Gastroesophageal sphincter (tissue), 4 donors: ENCODE data around the gene NBDY. TPM values are rescaled to one million over a fixed set of nuclear protein-coding genes. Genes with fewer than 3 reads are reported as not detected.

Source experiments
- ATAC-seq: fragments of 150-250 bp; one replicate; pipeline ENCODE4 v1.9.1; 2016; ENCODE audit warnings: mild to moderate bottlenecking, moderate library complexity
- H3K27ac ChIP-seq, 4 donors: fragments of 200-600 bp; sonication (generic) in 3 of 4; 1 replicate in 3 of 4; 2 replicates in 1 of 4; pipeline ENCODE4 v1.5.1; 2016 to 2019
- H3K27me3 ChIP-seq: fragments of 200-600 bp; sonication (generic); one replicate; pipeline ENCODE4 v1.5.1; 2019
- H3K36me3 ChIP-seq, 2 donors: fragments of 200-600 bp; sonication (generic); one replicate each; pipeline ENCODE4 v1.5.1; 2019; ENCODE audit warnings: control low read depth in 1 of 2
- H3K4me1 ChIP-seq, 3 donors: fragments of 200-600 bp; sonication (generic); 1 replicate in 2 of 3; 2 replicates in 1 of 3; pipeline ENCODE4 v1.5.1; 2016 to 2019; ENCODE audit warnings: control low read depth in 2 of 3
- H3K4me3 ChIP-seq, 2 donors: fragments of 200-600 bp; sonication (generic); one replicate each; pipeline ENCODE4 v1.5.1; 2019; ENCODE audit warnings: mild to moderate bottlenecking in 1 of 2, moderate library complexity in 1 of 2
- H3K9me3 ChIP-seq, 3 donors: fragments of 200-600 bp; sonication (generic); one replicate each; pipeline ENCODE4 v1.5.1; 2017 to 2019; ENCODE audit warnings: control low read depth in 2 of 3
- EP300 ChIP-seq: sonication (generic); formaldehyde crosslinking; IDR thresholded peaks from one replicate; pipeline ENCODE4 v1.6.1; 2017; ENCODE audit warnings: antibody characterized with exemption, mild to moderate bottlenecking
- POLR2A ChIP-seq, 2 donors: fragments of 450-650 bp; IDR thresholded peaks; one replicate each; pipeline ENCODE4 v1.6.1; 2017; ENCODE audit warnings: antibody characterized with exemption in 2 of 2, mild to moderate bottlenecking in 2 of 2, moderate library complexity in 1 of 2
- POLR2AphosphoS5 ChIP-seq: sonication (generic); formaldehyde crosslinking; IDR thresholded peaks from one replicate; pipeline ENCODE4 v1.6.1; 2017; ENCODE audit warnings: antibody characterized with exemption
- WGBS, 2 donors: methylation state at CpG; one replicate each; pipeline ENCODE4 v1.1.5; 2018; ENCODE audit warnings: low coverage in 1 of 2; 5-methylcytosine and 5-hydroxymethylcytosine counted together
- total RNA-seq, 4 donors: library from RNA; depleted of rRNA; stranded (reverse); fragments of >200 nt; gene quantifications; one replicate each; pipeline ENCODE4 v1.1.0, GENCODE V29; 2016
- TF ChIP-seq, protein P1 (sequence below), 4 experiments: fragments of 200-600 bp in 2 of 4; fragments of 450-650 bp in 2 of 4; sonication (generic) in 1 of 4; IDR thresholded peaks; one replicate each; pipeline ENCODE4 v1.5.1; 2017 to 2019; ENCODE audit warnings: antibody characterized with exemption in 4 of 4, mild to moderate bottlenecking in 2 of 4, moderate library complexity in 2 of 4

Gene NBDY
- total RNA-seq, 4 donors from 2014 or later, result 6.6 to 16.0 (median 12.0) TPM

DNA sequence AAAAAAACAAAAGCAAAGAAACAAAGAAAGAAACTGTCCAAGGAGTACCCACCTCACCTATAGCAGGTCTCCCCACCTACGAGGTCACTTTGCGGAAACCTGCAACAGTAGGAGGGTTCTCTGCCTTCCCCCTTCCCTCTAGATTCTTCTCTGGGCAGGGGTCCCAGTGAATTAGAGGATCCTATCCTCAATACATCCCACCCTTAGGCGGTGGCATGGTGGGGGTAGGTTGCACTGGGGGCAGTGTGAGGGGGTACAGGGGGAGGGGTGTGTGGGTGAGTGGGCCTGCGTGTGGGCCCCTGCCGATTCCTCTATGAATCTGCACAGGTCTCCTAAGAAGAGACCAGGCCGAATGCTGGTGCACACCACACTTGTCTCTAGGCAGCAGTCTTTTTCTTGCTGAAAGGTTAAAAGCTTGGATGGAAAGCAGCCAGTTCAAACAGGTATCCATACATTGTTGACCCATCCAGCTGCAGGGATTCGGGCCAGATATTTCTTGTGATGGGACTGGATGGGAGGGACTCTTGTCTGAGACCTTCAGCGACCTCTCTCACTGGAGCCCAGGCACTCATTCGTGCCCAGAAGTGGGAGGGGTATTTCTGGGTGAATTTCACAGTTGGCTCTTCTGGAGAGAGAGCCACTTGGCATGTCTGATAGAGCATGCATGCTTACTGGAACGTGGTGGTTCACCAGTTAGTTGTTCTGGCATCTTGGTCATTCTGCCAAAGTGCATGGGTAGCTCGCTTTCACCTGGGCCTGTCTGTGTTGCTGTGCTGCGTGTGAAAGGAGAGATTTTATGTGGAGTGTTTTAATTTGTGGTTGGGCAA, 65.6 kb downstream of the NBDY start:
- Histone ChIP-seq H3K4me3 (no peak overlapping the region), H3K9me3 (no peaks in the 10 kb centered on the region), H3K27me3 (no peaks in the 10 kb centered on the region), H3K4me1 (no peaks in the 10 kb centered on the region), H3K27ac (no peak overlapping the region), H3K36me3 (no peaks in the 10 kb centered on the region)
- 74% methylated on average over 3 of the region's 12 CpGs; no CpG with 5 or more reads in 1 of the 2 donors for WGBS, 2 donors
- no peak for ATAC-seq
- TF ChIP-seq, protein P1, sequence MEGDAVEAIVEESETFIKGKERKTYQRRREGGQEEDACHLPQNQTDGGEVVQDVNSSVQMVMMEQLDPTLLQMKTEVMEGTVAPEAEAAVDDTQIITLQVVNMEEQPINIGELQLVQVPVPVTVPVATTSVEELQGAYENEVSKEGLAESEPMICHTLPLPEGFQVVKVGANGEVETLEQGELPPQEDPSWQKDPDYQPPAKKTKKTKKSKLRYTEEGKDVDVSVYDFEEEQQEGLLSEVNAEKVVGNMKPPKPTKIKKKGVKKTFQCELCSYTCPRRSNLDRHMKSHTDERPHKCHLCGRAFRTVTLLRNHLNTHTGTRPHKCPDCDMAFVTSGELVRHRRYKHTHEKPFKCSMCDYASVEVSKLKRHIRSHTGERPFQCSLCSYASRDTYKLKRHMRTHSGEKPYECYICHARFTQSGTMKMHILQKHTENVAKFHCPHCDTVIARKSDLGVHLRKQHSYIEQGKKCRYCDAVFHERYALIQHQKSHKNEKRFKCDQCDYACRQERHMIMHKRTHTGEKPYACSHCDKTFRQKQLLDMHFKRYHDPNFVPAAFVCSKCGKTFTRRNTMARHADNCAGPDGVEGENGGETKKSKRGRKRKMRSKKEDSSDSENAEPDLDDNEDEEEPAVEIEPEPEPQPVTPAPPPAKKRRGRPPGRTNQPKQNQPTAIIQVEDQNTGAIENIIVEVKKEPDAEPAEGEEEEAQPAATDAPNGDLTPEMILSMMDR (IDR thresholded peaks at IDR 0.05), result no peak
- no peak for TF ChIP-seq EP300
- no peak for TF ChIP-seq POLR2AphosphoS5
- TF ChIP-seq POLR2A (IDR thresholded peaks at IDR 0.05), result no peak

DNA sequence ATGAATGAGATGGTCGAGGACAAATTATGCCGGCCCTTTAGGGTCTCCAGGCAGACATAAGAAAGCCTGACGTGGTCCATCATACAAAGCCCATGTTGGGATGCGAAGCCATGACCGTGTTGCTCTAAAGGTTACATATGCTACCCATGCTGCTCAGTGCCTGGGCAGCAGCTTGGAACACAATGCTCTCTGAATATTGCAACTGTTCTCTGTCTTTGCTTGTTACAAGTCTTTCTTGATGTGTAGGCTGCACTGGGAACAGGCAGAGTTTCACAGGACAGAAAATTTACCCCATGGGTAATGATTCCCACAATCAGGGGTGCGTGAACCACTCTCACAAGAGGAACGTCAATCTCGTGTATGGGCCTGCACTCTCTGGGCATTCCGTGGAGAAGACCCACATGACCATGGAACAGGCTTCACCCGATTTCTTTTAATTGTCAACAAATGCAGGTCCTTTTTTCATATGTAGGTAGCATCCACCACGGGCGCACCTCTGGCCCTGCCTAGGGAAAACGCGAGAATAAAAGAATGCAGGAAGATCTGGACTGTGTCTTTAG, 66.3 kb downstream of the NBDY start:
- no peak overlapping the region for H3K27ac ChIP-seq
- 92 to 96% methylated on average over 7 to 8 of the region's 14 CpGs for WGBS, 2 donors
- ATAC-seq, result no peak
- no peaks in the 10 kb centered on the region for H3K4me1 ChIP-seq
- no peaks in the 10 kb centered on the region for H3K36me3 ChIP-seq
- no peaks in the 10 kb centered on the region for H3K9me3 ChIP-seq
- no peak for TF ChIP-seq POLR2AphosphoS5
- TF ChIP-seq, protein P1 (IDR thresholded peaks at IDR 0.05), result no peak
- no peak for TF ChIP-seq EP300
- no peak for TF ChIP-seq POLR2A (IDR thresholded peaks at IDR 0.05)
- H3K4me3 ChIP-seq, result no peak overlapping the region
- no peaks in the 10 kb centered on the region for H3K27me3 ChIP-seq

DNA sequence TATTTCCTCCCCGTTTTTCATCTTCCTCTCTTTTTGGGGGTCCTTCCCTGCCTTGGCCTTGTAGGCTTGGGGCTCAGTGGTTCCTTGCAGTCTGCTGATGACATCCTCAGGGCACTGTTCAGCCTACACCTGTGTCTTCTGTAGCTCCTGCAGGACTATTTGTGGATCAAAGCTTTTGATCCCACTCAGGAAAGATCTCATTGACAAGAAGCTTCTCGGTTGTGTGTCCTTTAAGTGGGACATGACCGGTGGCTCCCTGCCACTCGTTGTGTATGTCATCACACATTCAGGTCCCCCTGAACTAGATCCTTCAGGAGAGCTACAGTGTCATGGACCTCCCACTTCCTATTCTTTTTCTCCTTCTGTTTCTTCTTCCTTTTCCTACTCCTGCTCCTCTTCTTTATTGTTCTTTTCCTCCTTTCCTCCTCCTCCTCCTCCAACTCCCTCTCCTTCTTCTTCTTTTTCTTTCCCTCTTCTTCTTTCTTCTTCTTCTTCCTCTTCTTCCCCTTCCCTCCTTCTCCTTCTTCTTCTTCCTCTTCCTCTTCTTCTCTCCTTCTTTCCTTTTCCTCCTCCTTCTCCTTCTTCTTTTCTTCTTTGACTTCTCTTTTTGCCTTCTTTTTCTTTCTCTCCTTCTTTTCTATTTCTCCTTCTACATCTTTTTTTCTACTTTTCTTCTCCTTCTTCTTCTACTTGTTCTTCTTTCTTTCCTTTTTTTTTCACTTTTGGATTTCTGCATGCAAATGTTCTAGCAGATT, 67.8 kb downstream of the NBDY start:
- Histone ChIP-seq H3K36me3 (no peaks in the 10 kb centered on the region), H3K27me3 (no peaks in the 10 kb centered on the region), H3K27ac (no peak overlapping the region), H3K4me1 (no peaks in the 10 kb centered on the region), H3K4me3 (no peak overlapping the region), H3K9me3 (no peaks in the 10 kb centered on the region)
- no peak for ATAC-seq
- TF ChIP-seq EP300, result no peak
- TF ChIP-seq, protein P1 (IDR thresholded peaks at IDR 0.05), result no peak
- TF ChIP-seq POLR2AphosphoS5, result no peak
- no peak for TF ChIP-seq POLR2A (IDR thresholded peaks at IDR 0.05)
- 84 to 100% methylated on average over 1 to 4 of the region's 4 CpGs for WGBS, 2 donors

DNA sequence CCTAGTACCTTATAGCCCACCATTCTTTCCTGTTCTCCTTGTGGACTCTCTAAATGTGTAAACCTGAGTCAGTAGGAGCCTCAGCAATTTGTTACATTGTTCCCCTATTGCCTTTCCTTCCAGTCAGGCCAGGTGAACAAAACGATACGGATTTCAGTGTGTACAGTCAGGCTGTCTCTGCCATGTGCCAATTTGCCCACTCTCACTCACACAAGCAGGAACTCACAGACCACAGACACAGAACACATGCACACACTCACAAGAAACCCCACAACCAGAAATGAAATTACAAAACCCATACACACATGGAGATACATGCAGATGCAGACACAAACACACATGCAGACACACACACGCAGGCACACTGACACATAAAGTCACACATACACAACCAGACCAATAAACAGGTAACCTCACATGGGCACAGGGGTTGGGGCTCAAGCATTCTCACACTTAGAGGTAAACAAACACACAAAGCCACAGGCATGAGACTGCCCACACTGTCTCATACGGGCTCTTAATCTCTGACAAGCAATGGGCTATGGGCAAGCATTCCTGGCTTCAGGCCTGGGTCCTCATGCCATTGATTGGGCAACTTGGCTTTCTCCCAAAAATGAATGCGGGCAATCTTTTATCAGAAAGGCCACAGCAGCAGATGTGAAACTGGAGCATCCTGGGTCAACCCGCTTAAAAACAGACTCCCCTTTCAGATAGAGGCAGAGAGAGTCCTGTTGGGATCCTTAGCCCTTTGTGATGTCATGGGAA, 68.7 kb downstream of the NBDY start:
- WGBS, 2 donors, result 80% methylated on average over 1 of the region's 6 CpGs; no CpG with 5 or more reads in 1 of the 2 donors
- Histone ChIP-seq H3K27me3 (no peaks in the 10 kb centered on the region), H3K9me3 (no peaks in the 10 kb centered on the region), H3K4me1 (peaks cover 0 to 4% (median 0%) of the 10 kb centered on the region in 3 donors), H3K36me3 (no peaks in the 10 kb centered on the region), H3K27ac (no peak overlapping the region), H3K4me3 (no peak overlapping the region)
- ATAC-seq, result no peak
- TF ChIP-seq POLR2A (IDR thresholded peaks at IDR 0.05) (no peak), POLR2AphosphoS5 (no peak), EP300 (no peak)
- TF ChIP-seq, protein P1 (IDR thresholded peaks at IDR 0.05), result no peak
